Urothelium cell line (cell line): ENCODE results near the gene MAPK8IP3.

ENCODE experiments used
- DNase-seq: peaks from one replicate; pipeline ENCODE4 v3.0.0; 2011; ENCODE audit warnings: low spot score, mixed read lengths
- FAIRE-seq: peaks from 2 replicates; lab custom pipeline; 2011; peaks lifted over from hg19 to GRCh38; lab: Jason Lieb, UNC

Gene MAPK8IP3, protein sequence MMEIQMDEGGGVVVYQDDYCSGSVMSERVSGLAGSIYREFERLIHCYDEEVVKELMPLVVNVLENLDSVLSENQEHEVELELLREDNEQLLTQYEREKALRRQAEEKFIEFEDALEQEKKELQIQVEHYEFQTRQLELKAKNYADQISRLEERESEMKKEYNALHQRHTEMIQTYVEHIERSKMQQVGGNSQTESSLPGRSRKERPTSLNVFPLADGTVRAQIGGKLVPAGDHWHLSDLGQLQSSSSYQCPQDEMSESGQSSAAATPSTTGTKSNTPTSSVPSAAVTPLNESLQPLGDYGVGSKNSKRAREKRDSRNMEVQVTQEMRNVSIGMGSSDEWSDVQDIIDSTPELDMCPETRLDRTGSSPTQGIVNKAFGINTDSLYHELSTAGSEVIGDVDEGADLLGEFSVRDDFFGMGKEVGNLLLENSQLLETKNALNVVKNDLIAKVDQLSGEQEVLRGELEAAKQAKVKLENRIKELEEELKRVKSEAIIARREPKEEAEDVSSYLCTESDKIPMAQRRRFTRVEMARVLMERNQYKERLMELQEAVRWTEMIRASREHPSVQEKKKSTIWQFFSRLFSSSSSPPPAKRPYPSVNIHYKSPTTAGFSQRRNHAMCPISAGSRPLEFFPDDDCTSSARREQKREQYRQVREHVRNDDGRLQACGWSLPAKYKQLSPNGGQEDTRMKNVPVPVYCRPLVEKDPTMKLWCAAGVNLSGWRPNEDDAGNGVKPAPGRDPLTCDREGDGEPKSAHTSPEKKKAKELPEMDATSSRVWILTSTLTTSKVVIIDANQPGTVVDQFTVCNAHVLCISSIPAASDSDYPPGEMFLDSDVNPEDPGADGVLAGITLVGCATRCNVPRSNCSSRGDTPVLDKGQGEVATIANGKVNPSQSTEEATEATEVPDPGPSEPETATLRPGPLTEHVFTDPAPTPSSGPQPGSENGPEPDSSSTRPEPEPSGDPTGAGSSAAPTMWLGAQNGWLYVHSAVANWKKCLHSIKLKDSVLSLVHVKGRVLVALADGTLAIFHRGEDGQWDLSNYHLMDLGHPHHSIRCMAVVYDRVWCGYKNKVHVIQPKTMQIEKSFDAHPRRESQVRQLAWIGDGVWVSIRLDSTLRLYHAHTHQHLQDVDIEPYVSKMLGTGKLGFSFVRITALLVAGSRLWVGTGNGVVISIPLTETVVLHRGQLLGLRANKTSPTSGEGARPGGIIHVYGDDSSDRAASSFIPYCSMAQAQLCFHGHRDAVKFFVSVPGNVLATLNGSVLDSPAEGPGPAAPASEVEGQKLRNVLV (N-terminal part only)

DNA sequence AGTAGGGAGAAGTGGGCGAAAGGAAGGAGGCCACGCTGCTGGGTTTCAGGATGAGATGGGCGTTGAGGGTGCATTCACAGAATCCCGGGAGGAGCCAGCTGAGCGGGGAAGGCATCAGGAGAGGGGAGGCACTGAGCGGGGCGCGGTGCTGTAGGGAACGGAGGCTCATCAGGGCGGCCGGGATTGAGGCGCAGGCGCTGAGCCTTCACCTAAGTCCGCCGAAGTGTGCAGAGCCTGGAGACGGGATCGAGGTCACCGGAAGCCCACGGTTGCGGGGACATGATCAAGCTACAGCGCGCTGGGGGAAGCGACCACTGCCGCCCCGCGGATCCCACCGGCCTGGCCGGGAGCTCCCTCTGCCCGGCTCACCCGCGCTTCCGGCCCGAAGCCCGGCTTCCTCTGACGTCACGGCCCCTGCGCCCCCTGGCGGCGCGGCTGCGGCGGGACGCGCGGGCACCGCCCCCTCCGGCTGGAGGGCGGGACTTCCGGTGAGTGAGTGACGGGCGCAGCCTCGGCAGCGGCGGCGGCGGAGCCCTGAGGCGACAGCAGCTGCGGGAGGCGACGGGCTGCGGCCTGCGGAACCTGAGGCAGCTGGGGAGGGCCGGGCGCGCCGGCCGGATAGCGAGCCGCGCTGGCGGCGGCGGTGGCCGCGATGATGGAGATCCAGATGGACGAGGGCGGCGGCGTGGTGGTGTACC lies at the start of gene MAPK8IP3:
MAPK8IP3 (plus strand) TSS at position 508 of the 698 bp plus-strand sequence; CDS start at position 653, 145 bp downstream.
- DNase-seq (peak; percentile 97), FAIRE-seq (peak; percentile 96)

DNA sequence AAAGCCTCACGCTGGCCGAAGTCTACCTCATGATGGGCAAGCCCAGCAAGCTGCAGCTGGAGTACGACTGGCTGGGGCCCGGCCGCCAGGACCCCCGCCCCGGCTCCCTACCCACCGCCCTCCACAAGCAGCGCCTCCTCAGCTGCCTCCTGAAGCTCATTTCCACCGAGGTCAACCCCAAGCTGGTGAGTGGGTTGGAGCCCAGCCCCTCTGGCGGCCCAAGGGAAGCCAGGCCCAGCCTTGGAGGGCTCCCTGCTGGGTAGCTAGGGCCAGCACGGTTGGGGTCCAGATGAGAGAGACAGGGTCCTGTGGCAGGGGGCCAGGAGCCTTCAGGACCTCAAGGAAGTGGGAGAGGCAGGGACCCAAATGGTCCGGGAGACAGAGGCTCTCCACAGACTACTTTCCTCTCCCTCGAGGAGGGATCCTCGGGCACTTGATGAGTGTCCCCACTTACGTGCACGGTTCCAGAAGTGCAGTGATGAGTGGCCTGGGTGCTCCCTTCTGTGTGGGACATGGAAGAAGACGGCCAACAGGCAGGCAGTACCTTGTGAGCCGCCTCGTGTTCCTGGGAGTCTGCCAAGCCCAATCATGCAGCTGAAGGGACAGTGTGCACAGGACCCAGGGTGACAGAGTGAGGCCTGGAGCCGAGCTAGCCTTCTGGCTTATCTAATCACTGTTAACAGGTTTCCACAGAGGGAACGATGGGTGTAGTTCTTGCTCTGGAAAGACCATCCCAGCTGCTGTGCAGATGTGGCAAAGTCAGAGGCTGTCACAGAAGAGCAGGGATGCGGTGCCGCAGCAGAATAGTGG lies 49.0 kb upstream of the MAPK8IP3 start:
- no peak for DNase-seq
- no peak for FAIRE-seq

DNA sequence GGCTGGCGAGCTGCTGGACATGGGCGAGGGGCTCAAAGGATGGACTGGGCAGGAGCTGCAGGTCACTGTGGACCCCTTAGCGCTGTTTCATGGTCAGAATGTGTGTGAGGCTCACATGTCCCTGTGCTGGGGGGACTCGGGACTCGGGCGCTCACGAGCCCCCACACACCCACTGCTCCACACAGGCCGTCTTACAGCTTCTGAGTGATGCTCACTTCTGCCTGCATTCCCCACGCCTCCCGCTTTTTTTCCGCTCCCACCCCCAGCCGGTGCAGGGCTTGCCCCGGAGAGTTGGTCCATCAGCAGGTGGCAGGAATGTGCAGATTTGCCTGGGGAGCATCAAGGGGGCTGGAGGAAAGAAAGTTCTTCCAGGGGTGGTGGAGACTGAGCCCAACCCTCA lies 48.2 kb upstream of the MAPK8IP3 start:
- FAIRE-seq (no peak), DNase-seq (no peak)

DNA sequence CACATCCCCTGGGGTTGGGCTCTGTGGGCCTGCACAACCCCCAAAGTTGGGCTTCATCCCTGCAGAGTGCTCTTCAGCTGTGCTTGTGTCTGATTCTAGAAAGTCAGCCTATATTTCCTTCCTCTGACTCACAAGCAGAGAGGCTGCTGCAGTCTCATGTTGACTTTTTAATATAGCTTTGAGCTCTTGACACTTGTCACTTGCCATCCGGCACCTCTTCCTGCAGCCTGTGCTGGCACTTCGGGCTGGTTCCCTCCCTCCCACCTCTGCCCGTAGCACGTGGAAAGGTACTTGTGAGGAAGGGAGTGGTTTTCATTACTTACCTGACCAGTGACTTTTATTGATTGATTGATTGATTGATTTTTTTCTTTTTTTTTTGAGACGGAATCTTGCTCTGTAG lies 47.0 kb upstream of the MAPK8IP3 start:
- FAIRE-seq (no peak), DNase-seq (no peak)

DNA sequence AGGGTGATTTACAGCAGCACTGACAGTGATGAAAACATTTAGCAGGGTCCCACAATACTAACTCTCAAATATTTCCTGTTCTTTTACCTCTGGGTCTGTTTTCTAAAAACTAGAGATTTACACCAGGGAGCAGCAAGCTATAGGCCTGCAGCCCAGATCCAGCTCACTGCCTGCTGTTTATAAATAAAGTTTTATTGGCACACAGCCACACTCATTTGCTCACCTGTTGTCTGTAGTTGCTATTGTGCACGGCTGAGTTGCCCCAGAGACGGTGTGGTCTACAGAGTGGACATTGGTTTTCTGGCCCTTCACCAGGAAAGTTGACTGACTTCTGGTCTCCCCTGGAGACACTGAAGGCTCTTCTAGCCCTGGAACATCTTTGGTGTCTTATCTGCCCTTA lies 44.2 kb upstream of the MAPK8IP3 start:
- DNase-seq = no peak
- FAIRE-seq = no peak

DNA sequence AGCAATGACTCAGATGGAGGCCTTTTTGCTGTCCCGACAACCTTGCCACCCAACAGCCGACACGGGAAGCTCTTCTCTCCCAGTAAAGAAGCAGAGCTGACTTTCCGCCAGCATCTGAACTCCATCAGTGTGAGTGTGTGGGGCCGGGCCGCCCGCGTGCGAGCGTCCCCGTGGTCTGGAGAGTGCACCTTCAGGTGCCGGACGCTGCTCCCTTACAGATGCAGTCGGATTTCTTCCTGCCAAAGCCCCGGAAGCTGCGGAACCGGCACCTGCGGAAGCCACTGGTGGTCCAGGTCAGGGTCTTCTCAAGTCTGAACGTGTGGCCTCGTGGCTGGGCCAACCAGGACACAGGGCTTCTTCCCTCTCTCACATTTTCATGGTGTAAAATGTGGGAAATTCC lies 43.5 kb upstream of the MAPK8IP3 start:
- DNase-seq (no peak), FAIRE-seq (no peak)

DNA sequence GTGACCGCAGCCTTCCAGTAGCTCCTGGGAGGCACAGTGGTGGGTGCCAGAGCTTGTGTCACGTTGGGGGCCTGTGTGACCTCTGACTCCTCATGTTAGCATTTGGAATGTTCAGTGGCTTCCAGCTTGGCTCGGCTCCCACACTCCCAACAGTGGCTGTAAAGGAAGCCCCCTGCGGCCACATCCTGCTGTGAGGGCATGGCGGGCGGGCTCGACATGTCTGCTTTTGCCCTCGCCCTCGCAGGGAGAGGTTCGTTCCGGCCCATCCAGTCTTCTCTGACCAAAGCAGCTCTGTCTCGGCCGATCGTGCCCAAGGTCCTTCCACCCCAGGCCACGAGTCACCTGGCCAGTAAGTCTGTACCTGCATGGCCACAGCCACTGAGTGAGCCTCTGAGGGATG lies 40.2 kb upstream of the MAPK8IP3 start:
- DNase-seq = no peak
- FAIRE-seq = no peak

DNA sequence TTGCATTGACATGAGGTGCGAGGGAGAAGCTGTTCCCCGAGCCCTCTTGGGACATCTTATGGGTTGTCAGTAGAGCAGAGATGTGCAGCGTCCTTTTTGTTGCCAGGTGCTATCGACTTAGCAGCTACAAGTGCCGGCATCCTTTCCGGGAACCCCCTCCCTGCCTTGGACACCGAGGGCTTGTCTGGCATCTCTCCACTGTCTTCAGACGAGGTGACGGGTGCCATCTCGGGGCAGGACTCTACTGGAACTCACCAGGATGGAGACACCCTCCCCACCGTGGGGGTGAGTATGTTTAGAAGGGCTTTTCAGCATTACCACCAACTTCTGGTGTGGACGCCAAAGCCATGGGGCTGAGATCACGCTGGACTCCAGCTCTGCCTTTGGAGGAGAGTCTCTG lies 39.7 kb upstream of the MAPK8IP3 start:
- FAIRE-seq (no peak), DNase-seq (no peak)

DNA sequence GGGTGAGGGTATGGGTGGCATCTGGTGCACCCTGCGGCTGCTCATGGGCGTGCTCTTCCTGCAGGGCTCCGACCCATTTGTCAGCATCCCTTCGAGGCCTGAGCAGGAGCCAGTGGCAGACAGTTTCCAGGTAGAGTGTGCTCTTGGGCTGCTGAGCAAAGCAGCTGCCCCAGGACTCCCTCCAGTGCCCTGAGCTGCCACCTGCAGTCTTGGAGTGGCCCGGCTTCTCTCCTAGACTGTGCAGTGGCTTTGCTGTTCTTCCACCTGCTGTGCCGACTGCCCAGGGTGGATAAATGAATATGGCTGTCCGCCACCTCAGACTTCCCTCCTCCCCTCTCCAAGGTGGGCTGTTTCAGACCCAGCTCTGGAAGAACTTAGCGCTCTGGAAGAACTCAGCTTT lies 38.7 kb upstream of the MAPK8IP3 start:
- FAIRE-seq (no peak), DNase-seq (no peak)

DNA sequence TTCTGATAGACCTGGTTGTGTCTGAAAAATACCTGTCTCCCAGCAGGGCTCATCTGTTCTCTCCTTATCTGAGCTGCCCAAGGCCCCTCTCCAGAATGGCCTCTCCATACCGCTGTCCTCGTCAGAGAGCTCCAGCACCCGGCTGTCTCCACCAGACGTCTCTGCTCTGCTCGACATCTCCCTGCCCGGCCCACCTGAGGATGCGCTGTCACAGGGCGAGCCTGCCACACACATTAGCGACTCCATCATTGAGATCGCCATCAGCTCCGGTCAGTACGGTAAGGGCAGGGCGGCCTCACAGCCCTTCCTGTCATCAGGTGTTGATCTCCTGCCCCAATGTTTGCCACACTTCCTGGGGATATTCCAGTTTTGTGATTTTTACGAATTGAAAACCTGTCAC lies 38.1 kb upstream of the MAPK8IP3 start:
- FAIRE-seq = no peak
- DNase-seq = no peak

DNA sequence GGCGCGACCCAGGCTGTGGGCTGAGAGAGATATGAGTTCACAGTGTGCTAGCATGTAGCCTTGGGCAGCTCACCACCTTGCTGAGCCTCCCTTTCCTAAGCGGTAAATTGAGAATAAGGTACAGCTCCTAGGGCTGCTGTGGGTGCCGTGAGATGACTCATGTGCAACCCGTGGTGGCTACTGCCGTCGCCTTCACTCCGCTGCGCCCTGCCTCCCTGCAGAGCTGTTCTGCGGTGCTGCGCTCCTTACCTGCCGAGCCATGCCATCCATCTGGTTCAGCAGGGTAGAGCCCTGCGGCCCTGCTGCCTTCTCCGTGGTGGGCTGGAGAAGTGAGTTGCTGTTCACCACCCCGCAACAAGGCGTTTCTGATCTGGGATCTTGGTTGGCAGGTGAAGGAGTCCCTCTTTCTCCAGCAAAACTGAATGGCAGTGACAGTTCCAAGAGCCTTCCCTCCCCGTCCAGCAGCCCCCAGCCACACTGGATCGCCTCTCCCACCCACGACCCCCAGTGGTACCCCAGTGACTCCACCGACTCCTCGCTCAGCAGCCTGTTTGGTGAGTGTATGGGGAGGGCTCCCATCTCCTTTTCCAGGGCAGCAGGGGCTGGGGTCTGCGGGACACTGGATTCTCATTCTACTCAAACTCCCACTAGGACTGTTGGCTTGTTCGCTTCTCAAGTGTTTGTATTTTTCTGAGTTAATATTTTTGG lies 37.2 kb upstream of the MAPK8IP3 start:
- no peak for DNase-seq
- FAIRE-seq = no peak

DNA sequence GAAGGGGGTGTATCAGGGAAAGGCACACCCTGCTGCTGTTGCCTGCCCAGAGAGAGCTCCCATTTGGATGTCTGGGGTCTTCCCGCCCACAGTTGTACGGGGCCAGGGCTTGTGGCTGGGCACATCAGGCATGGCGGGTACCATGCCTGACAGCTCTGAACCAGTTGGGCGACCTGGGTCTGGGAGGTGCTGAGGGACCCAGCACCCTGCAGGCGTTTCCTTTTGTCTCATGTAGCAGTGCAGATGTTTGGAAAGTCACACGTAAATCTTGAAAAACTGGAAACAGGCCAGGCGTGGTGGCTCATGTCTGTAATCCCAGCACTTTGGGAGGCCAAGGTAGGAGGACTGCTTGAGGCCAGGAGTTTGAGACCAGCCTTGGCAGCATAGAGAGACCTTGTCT lies 36.3 kb upstream of the MAPK8IP3 start:
- DNase-seq (no peak), FAIRE-seq (no peak)

DNA sequence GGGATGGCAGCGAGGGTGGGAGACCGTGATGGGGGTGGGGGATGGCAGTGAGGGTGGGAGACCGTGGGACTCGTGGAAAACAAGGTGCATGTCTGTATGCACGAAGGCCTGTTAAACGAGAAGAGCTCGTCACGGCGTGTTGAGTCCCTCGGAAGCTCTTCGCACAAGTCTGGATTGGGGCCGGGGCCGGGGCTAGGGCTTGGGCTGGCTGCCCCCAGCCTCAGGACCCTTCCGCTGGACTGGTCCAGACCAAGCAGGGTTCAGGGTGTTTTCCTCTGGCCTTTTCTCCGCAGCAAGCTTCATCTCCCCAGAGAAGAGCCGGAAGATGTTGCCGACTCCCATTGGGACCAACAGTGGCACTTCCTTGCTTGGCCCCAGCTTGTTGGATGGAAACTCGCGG lies 35.6 kb upstream of the MAPK8IP3 start:
- DNase-seq (no peak), FAIRE-seq (no peak)

DNA sequence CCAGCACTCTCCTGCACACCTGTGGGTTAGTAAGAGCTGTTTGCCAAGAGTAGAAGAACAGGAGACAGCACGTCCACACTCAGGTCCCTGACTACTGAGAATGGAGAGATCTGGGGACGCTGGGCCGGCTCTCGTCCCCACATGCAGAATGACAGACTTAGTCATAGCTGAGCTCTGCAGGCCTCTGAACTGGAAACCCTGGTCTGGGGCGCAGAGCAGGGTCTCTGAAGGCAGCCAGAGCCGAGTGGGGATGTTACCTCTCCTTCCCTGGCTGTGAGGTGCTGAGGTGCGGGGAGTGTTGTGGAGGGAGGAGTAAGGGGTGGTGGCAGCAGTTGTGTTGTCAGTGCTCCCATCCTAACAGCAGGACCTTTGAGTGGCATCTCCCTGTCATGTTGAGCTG lies 35.1 kb upstream of the MAPK8IP3 start:
- no peak for DNase-seq

DNA sequence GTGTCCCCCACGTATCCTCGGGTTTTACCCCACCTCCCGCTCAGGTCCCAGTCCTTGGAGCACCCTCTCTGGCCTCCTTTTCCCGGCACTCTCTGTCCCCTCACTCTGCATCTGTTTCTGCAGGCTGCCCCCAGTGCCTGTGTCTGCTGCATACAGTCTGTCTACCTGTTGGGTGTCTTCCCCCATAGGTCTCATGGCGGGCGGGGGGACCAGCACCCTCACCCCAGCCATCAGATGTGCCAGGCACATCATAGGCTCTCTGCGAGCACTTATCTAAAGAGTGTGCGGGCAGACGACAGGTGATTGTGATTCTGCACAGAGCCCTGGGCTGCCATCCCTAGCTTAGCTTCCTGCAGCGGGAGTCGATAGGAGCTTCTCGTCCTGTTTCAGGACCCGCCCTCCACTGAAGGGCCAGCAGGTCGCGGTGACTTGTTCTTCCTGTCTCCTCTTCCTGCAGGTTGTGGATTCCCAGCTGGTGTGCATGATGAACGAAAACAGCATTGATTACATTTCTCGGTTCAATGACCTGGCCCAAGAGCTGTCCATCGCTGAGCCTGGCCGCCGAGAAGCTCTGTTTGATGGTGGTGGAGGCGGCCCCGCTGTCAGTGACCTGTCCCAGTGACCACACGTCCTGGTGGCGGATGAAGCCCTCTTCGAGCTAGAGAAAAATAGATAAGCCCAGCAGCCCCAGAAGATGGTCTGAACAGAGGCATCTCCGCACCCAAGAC lies 32.4 kb upstream of the MAPK8IP3 start:
- no peak for FAIRE-seq

More for the DNA sequence above, 35.1 kb upstream of the MAPK8IP3 start:
- no peak for FAIRE-seq

DNA sequence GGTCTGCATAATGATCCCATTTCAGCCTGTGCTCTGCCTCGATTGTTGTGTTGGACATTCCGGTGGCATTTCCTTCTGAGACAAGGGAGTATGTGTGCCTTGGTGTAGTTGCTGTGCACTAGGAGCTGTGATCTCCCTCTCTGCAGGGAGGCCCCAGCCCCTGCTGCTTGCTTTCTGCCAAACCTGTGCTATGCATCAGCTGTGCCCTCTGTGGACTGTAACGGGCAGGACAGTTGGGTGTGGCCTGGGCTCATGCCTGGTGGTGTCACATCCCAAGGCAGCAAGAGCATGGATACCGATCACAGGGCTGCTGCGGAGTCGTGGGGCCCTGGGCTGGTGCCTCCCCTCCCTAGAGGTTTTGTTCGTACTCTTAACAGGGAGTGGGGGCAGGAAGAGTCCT lies 31.7 kb upstream of the MAPK8IP3 start:
- peak; percentile 29 for DNase-seq
- no peak for FAIRE-seq

More for the DNA sequence above, 32.4 kb upstream of the MAPK8IP3 start:
- DNase-seq = no peak

DNA sequence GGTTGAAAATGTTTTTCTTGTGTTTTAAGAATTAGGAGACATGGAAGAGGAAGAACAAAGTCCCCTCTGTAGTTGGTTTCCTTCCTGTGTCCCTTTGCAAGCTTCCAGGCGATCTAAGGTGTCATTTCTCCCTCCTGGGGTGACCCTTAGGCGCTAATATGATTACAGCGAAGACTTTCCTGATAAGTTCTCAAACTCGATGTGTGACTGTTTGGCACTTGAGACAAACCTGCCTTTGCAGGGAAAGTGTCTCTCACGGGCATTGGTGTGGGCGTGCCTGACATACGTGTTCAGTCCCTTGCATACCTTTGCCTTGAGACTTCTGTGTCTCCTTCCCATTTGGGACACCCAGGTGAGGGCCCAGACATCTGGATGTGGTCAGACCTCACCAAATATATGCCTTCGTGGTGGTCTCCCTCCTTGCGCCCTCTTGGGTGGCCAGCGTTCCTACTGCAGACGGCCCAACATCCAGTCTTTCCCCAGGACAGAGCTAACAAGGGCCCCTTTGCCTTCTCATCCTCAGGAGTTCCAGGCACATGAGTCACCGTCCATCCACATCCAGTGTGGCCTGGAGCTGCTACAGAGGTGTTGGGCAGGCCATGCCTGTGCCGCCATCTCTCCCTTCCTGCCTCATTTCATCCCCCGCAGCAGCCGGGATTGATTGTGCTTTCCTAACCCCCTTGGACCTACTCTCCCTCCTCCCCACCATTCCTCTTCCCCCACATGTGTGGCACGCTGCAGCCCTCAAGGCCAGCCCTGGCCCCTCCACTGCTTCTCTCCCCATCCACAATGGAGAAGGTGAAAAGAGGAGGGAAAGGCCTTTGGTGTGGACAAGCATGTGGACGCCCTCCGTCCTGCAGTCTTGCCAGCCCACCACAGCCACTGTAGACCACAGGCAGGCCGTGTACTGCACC lies 31.0 kb upstream of the MAPK8IP3 start:
- DNase-seq = peak; percentile 88
- FAIRE-seq = peak; percentile 81
